ENCODE measurements around the gene TM9SF4.

TM9SF4 gene

DNA sequence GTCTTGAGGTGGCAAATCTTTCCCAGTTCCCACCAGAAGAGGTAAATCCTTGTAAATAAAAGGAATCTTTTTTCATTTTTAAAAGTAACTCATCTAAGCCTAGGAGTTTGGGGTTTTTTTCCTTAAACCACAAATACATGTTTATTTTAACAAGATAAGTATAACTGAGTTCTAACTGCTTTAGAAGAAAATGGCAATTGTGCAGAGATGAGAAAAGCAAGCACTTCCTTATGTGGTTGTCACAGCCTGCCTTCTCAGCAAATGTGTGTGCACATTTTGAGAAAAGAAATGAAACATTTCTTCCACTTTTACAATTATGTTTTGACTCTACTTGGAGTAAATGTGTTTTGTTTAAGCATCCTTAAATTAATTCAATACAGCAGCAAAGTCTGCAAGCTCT lies 39.8 kb upstream of the TM9SF4 start:
- no peak overlapping the region for H3K27ac ChIP-seq (ENCODE audit: insufficient read depth in 1 of 2, low read depth in 1 of 2, low read length in 2 of 2, poor library complexity in 1 of 2, severe bottlenecking in 2 of 2)
- no peaks in the 10 kb centered on the region for H3K9me3 ChIP-seq (ENCODE audit: control extremely low read depth in 1 of 5, control insufficient read depth in 4 of 5, insufficient read depth in 2 of 5, low read depth in 1 of 5, low read length in 4 of 5)
- peaks cover 0 to 54% (median 6%) of the 10 kb centered on the region in 4 experiments for H3K36me3 ChIP-seq (ENCODE audit: control insufficient read depth in 4 of 4, insufficient read depth in 4 of 4, low read length in 3 of 4)
- H3K27me3 ChIP-seq (replicated peaks in 2 of 5; ENCODE audit: control insufficient read depth in 4 of 5, insufficient read depth in 5 of 5, low read length in 4 of 5): no peaks in the 10 kb centered on the region
- no peak overlapping the region for H3K4me3 ChIP-seq (ENCODE audit: control insufficient read depth in 1 of 7, extremely low read depth in 1 of 7, insufficient read depth in 4 of 7, low read depth in 2 of 7, low read length in 6 of 7)
- ChIA-PET CTCF (no interaction called here), POLR2A (no interaction called here)
- H3K4me1 ChIP-seq (ENCODE audit: control extremely low read depth in 1 of 4, control insufficient read depth in 4 of 4, insufficient read depth in 4 of 4, low read length in 3 of 4): peaks cover 0 to 45% (median 8%) of the 10 kb centered on the region in 4 experiments
- DNase-seq: no peak

DNA sequence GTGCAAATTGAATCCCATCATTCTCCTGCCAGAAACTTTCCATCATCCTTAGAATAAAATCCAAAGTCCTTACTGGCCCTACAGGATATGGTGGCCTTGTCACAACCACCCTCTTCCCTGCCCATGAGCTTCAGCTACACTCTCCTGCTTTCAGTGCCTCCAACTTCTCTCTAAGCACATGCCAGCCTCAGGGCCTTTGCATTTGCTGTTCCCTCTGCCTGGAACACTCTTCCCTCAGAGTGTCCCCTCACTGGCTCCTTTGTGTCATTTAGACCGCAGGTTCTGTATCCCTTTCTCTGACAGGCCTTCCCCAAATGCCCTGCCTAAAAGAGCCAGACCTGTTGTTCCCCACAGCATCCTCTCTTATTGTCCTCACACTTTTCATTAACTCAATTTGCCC lies 39.2 kb upstream of the TM9SF4 start:
- Histone ChIP-seq H3K9me3 (ENCODE audit: control extremely low read depth in 1 of 5, control insufficient read depth in 4 of 5, insufficient read depth in 2 of 5, low read depth in 1 of 5, low read length in 4 of 5) (no peaks in the 10 kb centered on the region), H3K27ac (ENCODE audit: insufficient read depth in 1 of 2, low read depth in 1 of 2, low read length in 2 of 2, poor library complexity in 1 of 2, severe bottlenecking in 2 of 2) (no peak overlapping the region), H3K4me3 (ENCODE audit: control insufficient read depth in 1 of 7, extremely low read depth in 1 of 7, insufficient read depth in 4 of 7, low read depth in 2 of 7, low read length in 6 of 7) (no peak overlapping the region), H3K4me1 (ENCODE audit: control extremely low read depth in 1 of 4, control insufficient read depth in 4 of 4, insufficient read depth in 4 of 4, low read length in 3 of 4) (peaks cover 0 to 42% (median 6%) of the 10 kb centered on the region in 4 experiments), H3K36me3 (ENCODE audit: control insufficient read depth in 4 of 4, insufficient read depth in 4 of 4, low read length in 3 of 4) (peaks cover 0 to 54% (median 8%) of the 10 kb centered on the region in 4 experiments), H3K27me3 (replicated peaks in 2 of 5; ENCODE audit: control insufficient read depth in 4 of 5, insufficient read depth in 5 of 5, low read length in 4 of 5) (no peaks in the 10 kb centered on the region)
- WGBS (ENCODE audit: insufficient coverage): 100% methylated on average over 1 of the region's 1 CpG
- ChIA-PET POLR2A (no interaction called here), CTCF (no interaction called here)
- DNase-seq: no peak

DNA sequence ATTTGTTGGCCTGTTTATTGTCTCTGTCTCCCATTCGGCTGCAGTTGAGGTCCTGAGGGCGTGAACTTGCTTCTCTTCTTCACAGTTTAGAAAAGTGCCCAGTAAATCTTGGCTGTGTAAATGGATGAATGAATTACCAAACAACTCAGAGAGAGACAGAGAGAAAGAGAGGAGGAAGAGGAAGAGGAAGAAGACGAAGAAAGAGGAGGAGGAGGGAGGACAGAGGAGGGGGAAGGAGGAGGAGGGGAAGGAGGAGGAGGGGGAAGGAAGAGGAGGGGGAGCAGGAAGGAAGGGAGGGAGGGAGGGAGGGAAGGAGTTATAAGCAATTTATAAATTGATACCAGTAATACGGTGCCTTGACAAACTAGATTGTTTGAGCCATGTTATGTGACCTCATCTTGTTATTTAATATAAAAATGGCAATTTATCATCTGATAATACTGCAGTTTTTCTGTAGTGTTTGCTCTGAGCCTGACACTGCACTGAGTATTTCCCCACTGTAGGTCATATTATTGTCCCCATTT lies 38.8 kb upstream of the TM9SF4 start:
- Histone ChIP-seq H3K36me3 (ENCODE audit: control insufficient read depth in 4 of 4, insufficient read depth in 4 of 4, low read length in 3 of 4) (peaks cover 0 to 55% (median 9%) of the 10 kb centered on the region in 4 experiments), H3K27ac (ENCODE audit: insufficient read depth in 1 of 2, low read depth in 1 of 2, low read length in 2 of 2, poor library complexity in 1 of 2, severe bottlenecking in 2 of 2) (no peak overlapping the region), H3K4me3 (ENCODE audit: control insufficient read depth in 1 of 7, extremely low read depth in 1 of 7, insufficient read depth in 4 of 7, low read depth in 2 of 7, low read length in 6 of 7) (no peak overlapping the region), H3K4me1 (ENCODE audit: control extremely low read depth in 1 of 4, control insufficient read depth in 4 of 4, insufficient read depth in 4 of 4, low read length in 3 of 4) (peaks cover 0 to 39% (median 5%) of the 10 kb centered on the region in 4 experiments), H3K9me3 (ENCODE audit: control extremely low read depth in 1 of 5, control insufficient read depth in 4 of 5, insufficient read depth in 2 of 5, low read depth in 1 of 5, low read length in 4 of 5) (no peaks in the 10 kb centered on the region), H3K27me3 (replicated peaks in 2 of 5; ENCODE audit: control insufficient read depth in 4 of 5, insufficient read depth in 5 of 5, low read length in 4 of 5) (no peaks in the 10 kb centered on the region)
- ChIA-PET POLR2A (no interaction called here), CTCF (interaction anchor here (1.0 kb wide), 1 partner anchor 19 kb away, joined by 4 read pairs; no protein-coding TSS in a partner anchor)
- WGBS (ENCODE audit: insufficient coverage): 73% methylated on average over 2 of the region's 4 CpGs
- no peak for DNase-seq

DNA sequence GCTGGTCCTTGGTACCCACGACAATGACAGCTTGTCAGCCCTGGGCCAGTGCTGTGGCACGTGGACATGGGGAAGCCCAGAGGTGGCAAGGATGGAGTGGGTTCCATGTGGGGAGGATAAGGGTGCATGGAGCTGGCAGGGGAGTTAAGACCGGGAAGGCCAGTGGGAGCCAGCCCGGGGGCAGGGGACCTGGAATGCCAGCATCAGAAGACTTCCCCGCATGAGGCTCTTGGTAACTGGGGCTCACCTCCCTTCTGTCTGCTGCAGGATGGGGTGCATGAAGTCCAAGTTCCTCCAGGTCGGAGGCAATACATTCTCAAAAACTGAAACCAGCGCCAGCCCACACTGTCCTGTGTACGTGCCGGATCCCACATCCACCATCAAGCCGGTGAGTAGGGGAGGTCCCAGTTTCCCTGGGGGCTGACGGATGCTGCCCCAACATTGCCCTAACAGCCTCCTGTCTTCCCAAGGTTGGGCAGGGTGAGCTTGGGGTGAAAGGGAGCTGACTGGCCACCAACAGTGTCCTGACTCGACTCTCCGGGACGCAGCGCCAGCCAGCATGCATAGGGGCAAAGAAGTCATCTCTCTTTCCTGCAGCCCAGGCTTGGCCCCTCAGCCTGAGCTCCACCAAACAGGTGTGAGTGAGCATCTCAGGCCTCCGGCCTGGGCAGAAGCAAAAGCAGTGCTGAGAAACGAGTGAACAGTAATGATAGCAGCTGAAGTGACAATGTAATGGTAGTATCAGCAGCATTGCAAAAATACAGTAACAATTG lies 37.9 kb upstream of the TM9SF4 start:
- ChIA-PET POLR2A (interaction anchor here (0.6 kb wide), 2 partner anchors 235 to 324 kb away, joined by 3 read pairs; no protein-coding TSS in a partner anchor), CTCF (interaction anchor here (1.0 to 2.7 kb wide), 5 partner anchors 10 to 36 kb away, joined by 3 to 10 read pairs (median 8); no protein-coding TSS in a partner anchor)
- 98% methylated on average over 14 of the region's 17 CpGs for WGBS (ENCODE audit: insufficient coverage)
- peaks cover under 1 to 37% (median 6%) of the 10 kb centered on the region in 4 experiments for H3K4me1 ChIP-seq (ENCODE audit: control extremely low read depth in 1 of 4, control insufficient read depth in 4 of 4, insufficient read depth in 4 of 4, low read length in 3 of 4)
- no peak for DNase-seq
- H3K4me3 ChIP-seq (ENCODE audit: control insufficient read depth in 1 of 7, extremely low read depth in 1 of 7, insufficient read depth in 4 of 7, low read depth in 2 of 7, low read length in 6 of 7): no peak overlapping the region
- peaks cover 0 to 57% (median 10%) of the 10 kb centered on the region in 4 experiments for H3K36me3 ChIP-seq (ENCODE audit: control insufficient read depth in 4 of 4, insufficient read depth in 4 of 4, low read length in 3 of 4)
- no peaks in the 10 kb centered on the region for H3K27me3 ChIP-seq (replicated peaks in 2 of 5; ENCODE audit: control insufficient read depth in 4 of 5, insufficient read depth in 5 of 5, low read length in 4 of 5)
- no peaks in the 10 kb centered on the region for H3K9me3 ChIP-seq (ENCODE audit: control extremely low read depth in 1 of 5, control insufficient read depth in 4 of 5, insufficient read depth in 2 of 5, low read depth in 1 of 5, low read length in 4 of 5)
- no peak overlapping the region for H3K27ac ChIP-seq (ENCODE audit: insufficient read depth in 1 of 2, low read depth in 1 of 2, low read length in 2 of 2, poor library complexity in 1 of 2, severe bottlenecking in 2 of 2)

- Histone ChIP-seq H3K27ac (ENCODE audit: insufficient read depth in 1 of 2, low read depth in 1 of 2, low read length in 2 of 2, poor library complexity in 1 of 2, severe bottlenecking in 2 of 2) (no peak overlapping the region), H3K4me1 (ENCODE audit: control extremely low read depth in 1 of 4, control insufficient read depth in 4 of 4, insufficient read depth in 4 of 4, low read length in 3 of 4) (peaks cover 7 to 37% (median 11%) of the 10 kb centered on the region in 4 experiments), H3K36me3 (ENCODE audit: control insufficient read depth in 4 of 4, insufficient read depth in 4 of 4, low read length in 3 of 4) (peaks cover 0 to 58% (median 10%) of the 10 kb centered on the region in 4 experiments), H3K4me3 (ENCODE audit: control insufficient read depth in 1 of 7, extremely low read depth in 1 of 7, insufficient read depth in 4 of 7, low read depth in 2 of 7, low read length in 6 of 7) (no peak overlapping the region), H3K27me3 (replicated peaks in 2 of 5; ENCODE audit: control insufficient read depth in 4 of 5, insufficient read depth in 5 of 5, low read length in 4 of 5) (no peaks in the 10 kb centered on the region), H3K9me3 (ENCODE audit: control extremely low read depth in 1 of 5, control insufficient read depth in 4 of 5, insufficient read depth in 2 of 5, low read depth in 1 of 5, low read length in 4 of 5) (no peaks in the 10 kb centered on the region)
- 97% methylated on average over 6 of the region's 6 CpGs for WGBS (ENCODE audit: insufficient coverage)
- no peak for DNase-seq
- POLR2A ChIA-PET: interaction anchor here (0.6 kb wide), 1 partner anchor 325 kb away, joined by 3 read pairs; no protein-coding TSS in a partner anchor
- CTCF ChIA-PET: interaction anchor here (1.0 to 2.7 kb wide), 4 partner anchors 9 to 37 kb away, joined by 3 to 10 read pairs (median 8); no protein-coding TSS in a partner anchor
Measured at GRCh38 chr20:32072168-32072750, 37.3 kb upstream of the TM9SF4 start.

- no peak for DNase-seq
- ChIA-PET CTCF (interaction anchor here (0.9 to 2.3 kb wide), 7 partner anchors 11 to 252 kb away, joined by 3 to 13 read pairs (median 4); no protein-coding TSS in a partner anchor), POLR2A (no interaction called here)
- Histone ChIP-seq H3K9me3 (ENCODE audit: control extremely low read depth in 1 of 5, control insufficient read depth in 4 of 5, insufficient read depth in 2 of 5, low read depth in 1 of 5, low read length in 4 of 5) (no peaks in the 10 kb centered on the region), H3K4me1 (ENCODE audit: control extremely low read depth in 1 of 4, control insufficient read depth in 4 of 4, insufficient read depth in 4 of 4, low read length in 3 of 4) (peaks cover 8 to 33% (median 18%) of the 10 kb centered on the region in 4 experiments), H3K27ac (ENCODE audit: insufficient read depth in 1 of 2, low read depth in 1 of 2, low read length in 2 of 2, poor library complexity in 1 of 2, severe bottlenecking in 2 of 2) (no peak overlapping the region), H3K36me3 (ENCODE audit: control insufficient read depth in 4 of 4, insufficient read depth in 4 of 4, low read length in 3 of 4) (peaks cover 0 to 65% (median 9%) of the 10 kb centered on the region in 4 experiments), H3K4me3 (ENCODE audit: control insufficient read depth in 1 of 7, extremely low read depth in 1 of 7, insufficient read depth in 4 of 7, low read depth in 2 of 7, low read length in 6 of 7) (no peak overlapping the region), H3K27me3 (replicated peaks in 2 of 5; ENCODE audit: control insufficient read depth in 4 of 5, insufficient read depth in 5 of 5, low read length in 4 of 5) (no peaks in the 10 kb centered on the region)
- 100% methylated on average over 1 of the region's 1 CpG for WGBS (ENCODE audit: insufficient coverage)
Measured at GRCh38 chr20:32075534-32075933, 34.0 kb upstream of the TM9SF4 start.

Data from common myeloid progenitor, CD34-positive (primary cell).